ENCODE measurements around the gene DHX15. TPM values are rescaled to one million over a fixed set of nuclear protein-coding genes. Genes with fewer than 3 reads are reported as not detected.

The DHX15 gene
- total and polyA plus RNA-seq, 10 of the 15 experiments (the other 5 are each of a cell fraction or from before 2014, with no cell fraction given) = 166 to 269 (median 184) TPM

- TF ChIP-seq RFX5 (IDR thresholded peaks at IDR 0.05; ENCODE audit: low read depth, low read length) = no peak
- TF ChIP-seq ZZZ3 (IDR thresholded peaks at IDR 0.05; ENCODE audit: control insufficient read depth, insufficient read length, low read depth) = no peak
- TF ChIP-seq IRF4 (IDR thresholded peaks at IDR 0.05; ENCODE audit: low read depth, low read length) = no peak
- TF ChIP-seq SMARCA5 (IDR thresholded peaks at IDR 0.05) = no peak
- TF ChIP-seq MTA2 (IDR thresholded peaks at IDR 0.05; ENCODE audit: low read depth) = no peak
Observed at GRCh38 chr4:24537025-24537424, 47.3 kb downstream of the DHX15 start (continued).

- Histone ChIP-seq H2AFZ (ENCODE audit: control insufficient read depth, low read depth, low read length) (no peak overlapping the region), H3K9me3 (replicated peaks; ENCODE audit: control insufficient read depth, insufficient read depth, low read length) (no peaks in the 10 kb centered on the region), H3K4me3 (no peak overlapping the region), H3K27me3 (replicated peaks in 1 of 2; ENCODE audit: control insufficient read depth in 2 of 2, insufficient read depth in 2 of 2, low read length in 1 of 2) (no peaks in the 10 kb centered on the region), H3K4me2 (ENCODE audit: control insufficient read depth, insufficient read depth) (no peak overlapping the region), H3K27ac (ENCODE audit: control insufficient read depth, insufficient read depth) (no peak overlapping the region), H3K4me1 (ENCODE audit: control insufficient read depth, insufficient read depth, low read length) (no peaks in the 10 kb centered on the region), H3K79me2 (ENCODE audit: control insufficient read depth, insufficient read depth, low read length) (peaks cover 3% of the 10 kb centered on the region), H3K36me3 (ENCODE audit: control insufficient read depth in 2 of 2, insufficient read depth in 2 of 2, low read length in 1 of 2) (peaks cover 5 to 26% of the 10 kb centered on the region in 2 experiments; a peak in 3 of 4 replicates), H4K20me1 (ENCODE audit: control insufficient read depth, insufficient read depth) (no peaks in the 10 kb centered on the region), H3K9ac (ENCODE audit: control insufficient read depth, insufficient read depth, low read length) (no peak overlapping the region)
- ChIA-PET CTCF (interaction anchor here (1.4 kb wide), 1 partner anchor 16 kb away, joined by 5 read pairs; no protein-coding TSS in a partner anchor), SMC1A (ENCODE audit: uncharacterized antibody, unreplicated experiment) (interaction anchor here (1.4 kb wide), 1 partner anchor 11 kb away, joined by 7 read pairs; no protein-coding TSS in a partner anchor), RAD21 (ENCODE audit: unreplicated experiment) (no interaction called here), POLR2A (interaction anchor here (1.0 kb wide), 1 partner anchor 11 kb away, joined by 3 read pairs; no protein-coding TSS in a partner anchor)
- 83% methylated on average over 3 of the region's 3 CpGs for WGBS (ENCODE audit: insufficient coverage, insufficient replicate concordance, low lambda C conversion rate, missing lambda C conversion rate)
- in situ Hi-C loops (cut with MboI) = no loop called here
- no TSS peak for BruUV-seq (replicated peaks)
- no peak for ATAC-seq
- DNase-seq (ENCODE audit: low read depth, low spot score) = no peak
- TF ChIP-seq CHD4 (IDR thresholded peaks at IDR 0.05) = no peak
- TF ChIP-seq YBX1 (IDR thresholded peaks at IDR 0.05) = no peak
- intact Hi-C loops (cut with micrococcal nuclease; ENCODE audit: unreplicated experiment) = no loop called here
- FAIRE-seq = no peak
Observed at GRCh38 chr4:24535399-24535798, 49.0 kb downstream of the DHX15 start.

GRCh38 chr4:24533364-24533763 is 51.0 kb downstream of the DHX15 start:
- Histone ChIP-seq H3K4me1 (ENCODE audit: control insufficient read depth, insufficient read depth, low read length) (no peaks in the 10 kb centered on the region), H2AFZ (ENCODE audit: control insufficient read depth, low read depth, low read length) (no peak overlapping the region), H4K20me1 (ENCODE audit: control insufficient read depth, insufficient read depth) (no peaks in the 10 kb centered on the region), H3K79me2 (ENCODE audit: control insufficient read depth, insufficient read depth, low read length) (peaks cover 3% of the 10 kb centered on the region; the same call in 1 of the 2 replicates), H3K9me3 (replicated peaks; ENCODE audit: control insufficient read depth, insufficient read depth, low read length) (no peaks in the 10 kb centered on the region), H3K36me3 (ENCODE audit: control insufficient read depth in 2 of 2, insufficient read depth in 2 of 2, low read length in 1 of 2) (peaks cover 4 to 23% of the 10 kb centered on the region in 2 experiments; a peak in 3 of 4 replicates), H3K27ac (ENCODE audit: control insufficient read depth, insufficient read depth) (no peak overlapping the region), H3K4me2 (ENCODE audit: control insufficient read depth, insufficient read depth) (no peak overlapping the region), H3K27me3 (replicated peaks in 1 of 2; ENCODE audit: control insufficient read depth in 2 of 2, insufficient read depth in 2 of 2, low read length in 1 of 2) (no peaks in the 10 kb centered on the region), H3K9ac (ENCODE audit: control insufficient read depth, insufficient read depth, low read length) (no peak overlapping the region), H3K4me3 (no peak overlapping the region)
- POLR2A ChIA-PET = interaction anchor here (0.8 kb wide), 1 partner anchor 9 kb away, joined by 3 read pairs; no protein-coding TSS in a partner anchor
- intact Hi-C loops (cut with micrococcal nuclease; ENCODE audit: unreplicated experiment) = no loop called here
- in situ Hi-C loops (cut with MboI) = no loop called here
- ATAC-seq = no peak
- SMC1A ChIA-PET (ENCODE audit: uncharacterized antibody, unreplicated experiment) = interaction anchor here (2.3 kb wide), 1 partner anchor 12 kb away, joined by 6 read pairs; no protein-coding TSS in a partner anchor
- RAD21 ChIA-PET (ENCODE audit: unreplicated experiment) = no interaction called here
- WGBS (ENCODE audit: insufficient coverage, insufficient replicate concordance, low lambda C conversion rate, missing lambda C conversion rate) = 97% methylated on average over 4 of the region's 4 CpGs
- no peak for TF ChIP-seq IKZF2 (IDR thresholded peaks at IDR 0.05)
- no peak for DNase-seq (ENCODE audit: low read depth, low spot score)
- BruUV-seq (replicated peaks) = no TSS peak
- CTCF ChIA-PET = interaction anchor here (0.9 kb wide), 2 partner anchors 8 to 18 kb away, joined by 3 read pairs; no protein-coding TSS in a partner anchor
- FAIRE-seq = no peak
